Ovary (tissue), 3 donors: ENCODE measurements around the gene CCNL1.

Experiments used
- EP300 ChIP-seq: sonication (generic); formaldehyde crosslinking; IDR thresholded peaks from one replicate; pipeline ENCODE4 v1.6.1; 2017; ENCODE audit warnings: antibody characterized with exemption
- POLR2A ChIP-seq: fragments of 450-650 bp; IDR thresholded peaks from one replicate; pipeline ENCODE4 v1.6.1; 2017; ENCODE audit warnings: antibody characterized with exemption, mild to moderate bottlenecking, moderate library complexity
- TF ChIP-seq, protein P1 (sequence below), 3 donors: fragments of 450-650 bp in 2 of 3; fragments of 200-600 bp in 1 of 3; IDR thresholded peaks; one replicate each; pipeline versions ENCODE4 v1.5.1 to v1.8.0; 2016 to 2022; ENCODE audit warnings: antibody characterized with exemption in 3 of 3, mild to moderate bottlenecking in 1 of 3
- donor health status: DM: no; HTN: no; CAD: no.

DNA sequence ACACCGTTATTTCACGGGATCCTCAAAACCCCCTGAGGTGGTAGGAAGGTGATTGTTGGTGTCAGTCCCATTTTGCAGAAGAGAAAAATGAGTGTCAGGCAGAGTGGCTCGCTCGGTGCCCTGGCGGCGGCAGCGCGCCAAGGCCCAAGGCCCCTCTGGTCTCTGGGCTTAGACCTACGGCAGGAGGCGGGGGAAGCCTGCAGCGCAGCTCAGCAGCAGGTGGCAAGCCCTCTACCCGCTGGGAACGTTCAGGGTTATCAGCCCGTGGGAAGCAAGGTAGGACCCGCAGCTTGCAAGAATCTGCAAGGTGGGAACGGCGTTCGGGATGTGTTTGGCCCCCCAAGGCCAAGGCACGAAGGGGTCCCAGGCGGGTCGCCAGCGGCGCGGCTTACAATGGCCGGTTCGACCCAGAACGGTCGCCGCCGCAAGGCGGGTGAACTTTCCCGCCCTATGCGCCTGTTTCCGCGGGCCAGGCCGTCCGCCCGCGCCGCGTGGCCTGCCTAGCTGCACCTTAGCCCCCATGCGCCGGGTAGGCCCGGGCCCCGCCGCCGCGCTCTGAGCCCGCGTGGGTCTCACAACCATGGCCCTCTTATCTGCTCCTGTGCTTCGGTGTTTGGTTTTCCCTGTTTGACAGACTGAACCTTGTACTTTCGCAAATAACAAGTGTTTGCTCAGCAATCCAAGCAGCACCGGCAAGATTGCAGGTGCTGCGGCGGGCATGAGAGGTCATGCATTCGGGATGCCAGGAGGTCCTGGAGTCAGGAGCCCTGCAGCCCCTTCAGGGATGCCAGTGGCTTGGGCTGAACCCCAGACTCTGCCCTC is 39.7 kb downstream of the CCNL1 start:
- TF ChIP-seq, protein P1, sequence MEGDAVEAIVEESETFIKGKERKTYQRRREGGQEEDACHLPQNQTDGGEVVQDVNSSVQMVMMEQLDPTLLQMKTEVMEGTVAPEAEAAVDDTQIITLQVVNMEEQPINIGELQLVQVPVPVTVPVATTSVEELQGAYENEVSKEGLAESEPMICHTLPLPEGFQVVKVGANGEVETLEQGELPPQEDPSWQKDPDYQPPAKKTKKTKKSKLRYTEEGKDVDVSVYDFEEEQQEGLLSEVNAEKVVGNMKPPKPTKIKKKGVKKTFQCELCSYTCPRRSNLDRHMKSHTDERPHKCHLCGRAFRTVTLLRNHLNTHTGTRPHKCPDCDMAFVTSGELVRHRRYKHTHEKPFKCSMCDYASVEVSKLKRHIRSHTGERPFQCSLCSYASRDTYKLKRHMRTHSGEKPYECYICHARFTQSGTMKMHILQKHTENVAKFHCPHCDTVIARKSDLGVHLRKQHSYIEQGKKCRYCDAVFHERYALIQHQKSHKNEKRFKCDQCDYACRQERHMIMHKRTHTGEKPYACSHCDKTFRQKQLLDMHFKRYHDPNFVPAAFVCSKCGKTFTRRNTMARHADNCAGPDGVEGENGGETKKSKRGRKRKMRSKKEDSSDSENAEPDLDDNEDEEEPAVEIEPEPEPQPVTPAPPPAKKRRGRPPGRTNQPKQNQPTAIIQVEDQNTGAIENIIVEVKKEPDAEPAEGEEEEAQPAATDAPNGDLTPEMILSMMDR (IDR thresholded peaks at IDR 0.05): no peak
- TF ChIP-seq POLR2A (no peak), EP300 (no peak)
